ENCODE data around the gene AURKA. TPM values are rescaled to one million over a fixed set of nuclear protein-coding genes. Genes with fewer than 3 reads are reported as not detected.

AURKA gene
- total RNA-seq, 1 experiment from 2014 or later = 92.0 TPM

DNA sequence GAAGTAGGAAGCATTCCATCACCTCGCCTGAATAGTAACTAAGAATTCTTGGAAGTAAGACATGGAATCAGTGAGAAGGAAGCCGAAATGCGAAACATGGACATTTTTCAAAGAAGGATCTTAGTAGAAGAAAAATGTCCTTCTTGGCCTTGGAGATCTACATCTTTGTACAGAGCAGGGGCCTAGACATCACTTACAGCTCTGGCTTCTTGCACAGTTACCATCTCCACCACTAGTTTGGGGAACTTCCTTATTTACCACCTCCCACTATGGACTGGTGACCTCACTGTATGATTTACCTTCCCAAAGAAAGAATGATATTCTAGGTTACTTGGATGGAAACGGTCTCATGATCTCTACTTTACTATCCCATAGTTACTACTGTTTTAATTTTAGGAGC is 35.8 kb upstream of the AURKA start:
- no peaks in the 10 kb centered on the region for H3K9me2 ChIP-seq (ENCODE audit: insufficient read depth)
- no peaks in the 10 kb centered on the region for H3K36me3 ChIP-seq (ENCODE audit: low read depth)
- peaks cover 15% of the 10 kb centered on the region for H3K4me1 ChIP-seq (replicated peaks; ENCODE audit: insufficient read depth)
- no peak for TF ChIP-seq EZH2 (IDR thresholded peaks at IDR 0.05; ENCODE audit: low read depth)
- TF ChIP-seq, protein P1, sequence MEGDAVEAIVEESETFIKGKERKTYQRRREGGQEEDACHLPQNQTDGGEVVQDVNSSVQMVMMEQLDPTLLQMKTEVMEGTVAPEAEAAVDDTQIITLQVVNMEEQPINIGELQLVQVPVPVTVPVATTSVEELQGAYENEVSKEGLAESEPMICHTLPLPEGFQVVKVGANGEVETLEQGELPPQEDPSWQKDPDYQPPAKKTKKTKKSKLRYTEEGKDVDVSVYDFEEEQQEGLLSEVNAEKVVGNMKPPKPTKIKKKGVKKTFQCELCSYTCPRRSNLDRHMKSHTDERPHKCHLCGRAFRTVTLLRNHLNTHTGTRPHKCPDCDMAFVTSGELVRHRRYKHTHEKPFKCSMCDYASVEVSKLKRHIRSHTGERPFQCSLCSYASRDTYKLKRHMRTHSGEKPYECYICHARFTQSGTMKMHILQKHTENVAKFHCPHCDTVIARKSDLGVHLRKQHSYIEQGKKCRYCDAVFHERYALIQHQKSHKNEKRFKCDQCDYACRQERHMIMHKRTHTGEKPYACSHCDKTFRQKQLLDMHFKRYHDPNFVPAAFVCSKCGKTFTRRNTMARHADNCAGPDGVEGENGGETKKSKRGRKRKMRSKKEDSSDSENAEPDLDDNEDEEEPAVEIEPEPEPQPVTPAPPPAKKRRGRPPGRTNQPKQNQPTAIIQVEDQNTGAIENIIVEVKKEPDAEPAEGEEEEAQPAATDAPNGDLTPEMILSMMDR (conservative IDR thresholded peaks at IDR 0.05) = no peak
- DNase-seq = no peak
- no peaks in the 10 kb centered on the region for H3K9me3 ChIP-seq (ENCODE audit: insufficient read depth, low read depth)
- peaks cover 2% of the 10 kb centered on the region; the same call in 1 of the 2 replicates for H3F3A ChIP-seq (ENCODE audit: insufficient read depth, low read depth)
- H3K4me2 ChIP-seq = no peak overlapping the region
- CTCF ChIA-PET = no interaction called here
- no peak overlapping the region for H3K4me3 ChIP-seq
- H3K27ac ChIP-seq = no peak overlapping the region
- BruUV-seq (replicated peaks) = no TSS peak
- POLR2A ChIA-PET (ENCODE audit: unreplicated experiment) = no interaction called here
- H3K79me2 ChIP-seq (ENCODE audit: low read depth) = no peaks in the 10 kb centered on the region
- intact Hi-C loops (cut with micrococcal nuclease; ENCODE audit: unreplicated experiment) = no loop called here
- H3K27me3 ChIP-seq (ENCODE audit: insufficient read depth, low read depth) = no peaks in the 10 kb centered on the region
- H4K20me1 ChIP-seq (ENCODE audit: insufficient read depth) = no peaks in the 10 kb centered on the region
- no peak overlapping the region for H2AFZ ChIP-seq

DNA sequence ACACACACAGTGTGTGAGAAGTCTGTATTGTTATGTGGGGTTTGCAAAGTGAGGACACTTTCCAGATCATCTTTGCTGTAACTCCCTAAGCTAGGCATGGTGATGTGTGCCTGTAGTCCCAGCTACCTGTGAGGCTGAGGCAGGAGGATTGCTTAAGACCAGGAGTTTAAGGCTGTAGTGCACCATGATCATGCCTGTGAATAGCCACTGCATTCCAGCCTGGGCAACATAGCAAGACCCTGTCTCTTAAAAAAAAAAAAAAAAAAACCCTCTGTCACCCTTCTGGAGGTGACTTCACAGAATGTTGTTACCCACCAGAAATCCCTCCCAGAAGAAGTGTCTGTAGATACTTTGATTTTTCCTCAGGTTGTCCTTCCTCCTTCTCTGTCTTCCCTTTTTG is 34.9 kb upstream of the AURKA start:
- Histone ChIP-seq H3F3A (ENCODE audit: insufficient read depth, low read depth) (peaks cover 11% of the 10 kb centered on the region; the same call in 1 of the 2 replicates), H2AFZ (no peak overlapping the region), H3K36me3 (ENCODE audit: low read depth) (no peaks in the 10 kb centered on the region), H3K4me2 (no peak overlapping the region), H3K27ac (no peak overlapping the region), H3K4me3 (no peak overlapping the region), H4K20me1 (ENCODE audit: insufficient read depth) (no peaks in the 10 kb centered on the region), H3K9me2 (ENCODE audit: insufficient read depth) (no peaks in the 10 kb centered on the region), H3K9me3 (ENCODE audit: insufficient read depth, low read depth) (no peaks in the 10 kb centered on the region), H3K79me2 (ENCODE audit: low read depth) (no peaks in the 10 kb centered on the region), H3K27me3 (ENCODE audit: insufficient read depth, low read depth) (no peaks in the 10 kb centered on the region), H3K4me1 (replicated peaks; ENCODE audit: insufficient read depth) (peaks cover 24% of the 10 kb centered on the region)
- intact Hi-C loops (cut with micrococcal nuclease; ENCODE audit: unreplicated experiment) = no loop called here
- ChIA-PET POLR2A (ENCODE audit: unreplicated experiment) (no interaction called here), CTCF (no interaction called here)
- no TSS peak for BruUV-seq (replicated peaks)
- no peak for DNase-seq
- no peak for TF ChIP-seq EZH2 (IDR thresholded peaks at IDR 0.05; ENCODE audit: low read depth)
- TF ChIP-seq, protein P1 (conservative IDR thresholded peaks at IDR 0.05) = no peak

DNA sequence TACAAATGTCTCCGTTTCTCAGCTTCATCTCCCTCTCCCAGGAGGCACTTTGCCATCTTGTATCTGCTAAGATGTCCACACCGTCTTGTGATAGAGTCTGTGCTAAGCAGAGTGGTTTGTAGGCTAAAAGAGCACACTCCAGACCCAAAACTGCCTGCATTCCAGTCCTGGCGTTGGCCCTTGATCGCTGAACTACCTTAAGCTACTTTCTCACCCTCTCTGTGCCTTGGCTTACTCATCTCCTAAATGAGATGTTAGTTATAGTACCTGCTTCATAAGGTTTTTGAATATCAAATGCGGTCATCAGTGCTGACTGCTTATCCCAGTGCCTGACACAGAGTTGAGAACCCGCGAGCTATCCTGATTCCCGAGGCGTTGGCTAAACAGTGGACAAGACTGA is 34.0 kb upstream of the AURKA start:
- intact Hi-C loops (cut with micrococcal nuclease; ENCODE audit: unreplicated experiment) = no loop called here
- Histone ChIP-seq H3K9me3 (ENCODE audit: insufficient read depth, low read depth) (no peaks in the 10 kb centered on the region), H4K20me1 (ENCODE audit: insufficient read depth) (no peaks in the 10 kb centered on the region), H3K4me1 (replicated peaks; ENCODE audit: insufficient read depth) (peaks cover 30% of the 10 kb centered on the region), H3K4me3 (no peak overlapping the region), H3K27ac (no peak overlapping the region), H3K9me2 (ENCODE audit: insufficient read depth) (no peaks in the 10 kb centered on the region), H3K4me2 (no peak overlapping the region), H2AFZ (no peak overlapping the region), H3K79me2 (ENCODE audit: low read depth) (no peaks in the 10 kb centered on the region), H3F3A (ENCODE audit: insufficient read depth, low read depth) (peaks cover 11% of the 10 kb centered on the region; the same call in 1 of the 2 replicates), H3K36me3 (ENCODE audit: low read depth) (no peaks in the 10 kb centered on the region), H3K27me3 (ENCODE audit: insufficient read depth, low read depth) (no peaks in the 10 kb centered on the region)
- TF ChIP-seq, protein P1 (conservative IDR thresholded peaks at IDR 0.05) = no peak
- no peak for TF ChIP-seq EZH2 (IDR thresholded peaks at IDR 0.05; ENCODE audit: low read depth)
- ChIA-PET POLR2A (ENCODE audit: unreplicated experiment) (no interaction called here), CTCF (interaction anchor here (0.6 kb wide), 1 partner anchor 31 kb away, joined by 9 read pairs; no protein-coding TSS in a partner anchor)
- no TSS peak for BruUV-seq (replicated peaks)
- DNase-seq = no peak
